K562 (cell line): ENCODE data around the gene MYO1D. TPM values are rescaled to one million over a fixed set of nuclear protein-coding genes. Genes with fewer than 3 reads are reported as not detected.

Source experiments
- ATAC-seq: fragments of 200-7000 bp; cut with Tn5 transposase; 3 replicates; pipeline ENCODE4 v1.9.1; 2020; ENCODE audit warnings: moderate library complexity
- BruUV-seq: library from RNA; stranded (reverse); fragments of 400-500 nt; replicated peaks from 2 replicates; lab custom pipeline; 2021; lab: Mats Ljungman, UMichigan
- CTCF ChIA-PET: fragments of 300-600 bp; formaldehyde crosslinking; extraction: SDS; loops from one replicate; lab custom pipeline; 2021; ENCODE audit warnings: low intra/inter-chr PET ratio; lab: Yijun Ruan, JAX
- POLR2A ChIA-PET: fragments of 300-600, 350-650 bp; sonication (Branson Sonifier 250); formaldehyde crosslinking; extraction: SDS; loops from one replicate; lab custom pipeline; 2021; ENCODE audit warnings: antibody characterized with exemption, inconsistent platforms; lab: Yijun Ruan, JAX
- DNase-seq, 4 experiments: peaks; one replicate each; pipeline versions ENCODE4 v3.0.0 to v3.0.0-alpha.2; 2011 to 2018; ENCODE audit warnings: low spot score in 3 of 4, mixed read lengths in 3 of 4; ENCODE audit errors: extremely low read depth in 1 of 4
- FAIRE-seq: peaks from 2 replicates; lab custom pipeline; 2011; peaks lifted over from hg19 to GRCh38; lab: Jason Lieb, UNC
- H2AFZ ChIP-seq: 2 replicates; pipeline ENCODE4 v1.6.0; 2011; ENCODE audit warnings: low read depth, low read length, control low read depth, inconsistent platforms
- H3K27ac ChIP-seq: fragments of 200-600 bp; 3 replicates; pipeline ENCODE4 v1.8.0; 2011; ENCODE audit warnings: low read depth, mild to moderate bottlenecking, control low read depth, inconsistent platforms, low read length, moderate library complexity, mixed read lengths; ENCODE audit errors: extremely low read depth
- H3K27me3 ChIP-seq, 2 experiments: fragments of 300-600 bp in 1 of 2; 2 replicates in 1 of 2; 3 replicates in 1 of 2; pipeline versions ENCODE4 v1.6.0 to v1.8.0; 2011; ENCODE audit warnings: inconsistent platforms in 2 of 2, low read length in 2 of 2, mild to moderate bottlenecking in 1 of 2, mixed read lengths in 1 of 2, moderate library complexity in 1 of 2; ENCODE audit not compliant: control insufficient read depth in 2 of 2, insufficient read depth in 2 of 2
- H3K36me3 ChIP-seq: fragments of 300-600 bp; 3 replicates; pipeline ENCODE4 v1.8.0; 2011; ENCODE audit warnings: mild to moderate bottlenecking, low read length, inconsistent platforms; ENCODE audit not compliant: control insufficient read depth, insufficient read depth
- H3K4me1 ChIP-seq, 2 experiments: fragments of 200-600 bp in 1 of 2; replicated peaks in 1 of 2; 2 replicates in 1 of 2; 3 replicates in 1 of 2; pipeline versions ENCODE4 v1.5.1 to v1.8.0; 2011; ENCODE audit warnings: inconsistent platforms in 2 of 2, low read length in 2 of 2, mild to moderate bottlenecking in 1 of 2, mixed read lengths in 1 of 2, moderate library complexity in 1 of 2; ENCODE audit not compliant: control insufficient read depth in 2 of 2, insufficient read depth in 2 of 2
- H3K4me2 ChIP-seq: 2 replicates; pipeline ENCODE4 v1.6.1; 2011; ENCODE audit warnings: low read length, control low read depth, inconsistent platforms, mixed read lengths; ENCODE audit not compliant: insufficient read depth
- H3K4me3 ChIP-seq: fragments of 200-600 bp; sonication (generic), shearing (Covaris generic); 2 replicates; pipeline ENCODE4 v1.5.1; 2016; ENCODE audit warnings: control low read depth, inconsistent platforms
- H3K79me2 ChIP-seq: fragments of 200-600 bp; 3 replicates; pipeline ENCODE4 v1.8.0; 2011; ENCODE audit warnings: low read length, inconsistent platforms; ENCODE audit not compliant: control insufficient read depth, insufficient read depth
- H3K9ac ChIP-seq, 2 experiments: 2 replicates each; pipeline versions ENCODE4 v1.6.0 to v1.6.1; 2011; ENCODE audit warnings: low read depth in 2 of 2, low read length in 2 of 2, control low read depth in 1 of 2, inconsistent platforms in 1 of 2, mild to moderate bottlenecking in 1 of 2, mixed read lengths in 1 of 2; ENCODE audit not compliant: insufficient read depth in 1 of 2
- H3K9me1 ChIP-seq: one replicate; pipeline ENCODE4 v1.6.0; 2011; ENCODE audit warnings: inconsistent platforms, mild to moderate bottlenecking, low read length, moderate library complexity; ENCODE audit not compliant: control insufficient read depth, insufficient read depth
- H3K9me3 ChIP-seq: replicated peaks from 2 replicates; pipeline ENCODE4 v1.5.1; 2011; ENCODE audit warnings: low read depth, low read length, inconsistent platforms; ENCODE audit not compliant: control insufficient read depth, insufficient read depth
- H4K20me1 ChIP-seq: replicated peaks from 2 replicates; pipeline ENCODE4 v1.6.1; 2011; ENCODE audit warnings: low read length, inconsistent platforms, mixed read lengths; ENCODE audit not compliant: control insufficient read depth, insufficient read depth
- JUND ChIP-seq, 2 experiments: IDR thresholded peaks; 2 replicates in 1 of 2; 3 replicates in 1 of 2; pipeline ENCODE4 v1.6.1; 2011; ENCODE audit warnings: borderline replicate concordance in 2 of 2, low read depth in 2 of 2, low read length in 2 of 2, improper control_type of control experiment in 1 of 2, missing biosample characterization in 1 of 2, missing genetic modification characterization in 1 of 2, missing genetic modification reagents in 1 of 2
- NKRF ChIP-seq: fragments of 450-650 bp; IDR thresholded peaks from 2 replicates; pipeline ENCODE4 v1.6.1; 2016; ENCODE audit warnings: borderline replicate concordance
- RBM25 ChIP-seq: fragments of 200-400 bp; formaldehyde crosslinking; IDR thresholded peaks from 2 replicates; pipeline ENCODE4 v1.6.1; 2018; ENCODE audit warnings: low read length, low read depth, moderate library complexity; ENCODE audit not compliant: severe bottlenecking
- SLC30A9 ChIP-seq: fragments of 250-450 bp; sonication (Bioruptor Pico); IDR thresholded peaks from 2 replicates; pipeline ENCODE4 v1.8.0; 2022; ENCODE audit warnings: mild to moderate bottlenecking, moderate library complexity
- TEAD2 ChIP-seq: fragments of 450-650 bp; IDR thresholded peaks from 2 replicates; pipeline ENCODE4 v1.6.1; 2016; ENCODE audit warnings: missing genetic modification characterization, control low read depth, missing compliant biosample characterization
- WGBS: fragments of 100-300 bp; shearing (Covaris generic); methylation state at CpG from one replicate; pipeline ENCODE4 v1.1.6; 2016; ENCODE audit warnings: low coverage, mixed read lengths; ENCODE audit not compliant: insufficient coverage; ENCODE audit errors: missing lambda C conversion rate; 5-methylcytosine and 5-hydroxymethylcytosine counted together
- in situ Hi-C: fragments of 300-500 bp; cut with MboI; formaldehyde crosslinking; loops from 4 replicates; pipeline ENCODE4 v1.15.0; 2018; ENCODE audit warnings: inconsistent platforms, mixed read lengths
- intact Hi-C: fragments of 100-400 bp; cut with micrococcal nuclease; formaldehyde crosslinking; loops from 2 replicates; pipeline ENCODE4 v1.14.2; 2022
- polyA plus RNA-seq, 8 experiments: library from polyadenylated mRNA; depleted of rRNA in 4 of 8; stranded (reverse) in 5 of 8; unstranded in 3 of 8; fragments of >200 nt; fragmentation: Nextera tagmentation in 2 of 8; fragmentation: Illumina TruSeq in 1 of 8; extraction: Ambion mirVana in 2 of 8; extraction: Trizol in 1 of 8; gene quantifications; 2 replicates each; pipeline versions ENCODE4 v1.2.1 to v1.2.3, GENCODE V29; 2011 to 2014; ENCODE audit warnings: inconsistent platforms in 1 of 8, missing spikeins in 1 of 8
- total RNA-seq, 7 experiments: library from RNA; depleted of rRNA in 6 of 7; stranded (reverse); fragments of >200 nt in 6 of 7; fragmentation: Illumina TruSeq in 2 of 7; extraction: Trizol in 2 of 7; gene quantifications; 2 replicates each; pipeline versions ENCODE4 v1.2.1 to v1.2.3, GENCODE V29; 2011 to 2021; ENCODE audit warnings: low replicate concordance in 1 of 7

Gene MYO1D
- total and polyA plus RNA-seq, 9 of the 15 experiments (the other 6 are each of a cell fraction or from before 2014, with no cell fraction given), result 2.1 to 71.2 (median 45.4) TPM

- intact Hi-C loops, result no loop called here
- H3K9ac ChIP-seq, result no peak overlapping the region; a peak in 1 of 4 replicates
- POLR2A ChIA-PET, result interaction anchor here (0.8 kb wide), 1 partner anchor 29 kb away, joined by 3 read pairs; no protein-coding TSS in a partner anchor
- H2AFZ ChIP-seq, result no peak overlapping the region
- peak; percentile 13 for TF ChIP-seq RBM25
- no peak for TF ChIP-seq JUND (IDR thresholded peaks at IDR 0.05; ENCODE audit: borderline replicate concordance, low read depth, low read length)
- no peak for TF ChIP-seq JUND (tag; IDR thresholded peaks at IDR 0.05; ENCODE audit: borderline replicate concordance, low read depth, low read length)
- TF ChIP-seq, all 486 proteins: peak for 1
- Histone ChIP-seq H3K27me3 (no peaks in the 10 kb centered on the region), H3K79me2 (no peaks in the 10 kb centered on the region), H3K4me2 (no peak overlapping the region), H3K36me3 (no peaks in the 10 kb centered on the region), H4K20me1 (no peaks in the 10 kb centered on the region), H3K9me1 (no peaks in the 10 kb centered on the region), H3K27ac (no peak overlapping the region), H3K4me3 (no peak overlapping the region), H3K9me3 (no peaks in the 10 kb centered on the region), H3K4me1 (no peaks in the 10 kb centered on the region; a peak in 2 of 5 replicates)
- in situ Hi-C loops, result no loop called here
- BruUV-seq, result no TSS peak
- DNase-seq (no peak), ATAC-seq (no peak), FAIRE-seq (no peak)
- CTCF ChIA-PET, result no interaction called here
- 74% methylated on average over 12 of the region's 12 CpGs for WGBS
Observed at GRCh38 chr17:32555611-32556310, 321.2 kb downstream of the MYO1D start.

DNA sequence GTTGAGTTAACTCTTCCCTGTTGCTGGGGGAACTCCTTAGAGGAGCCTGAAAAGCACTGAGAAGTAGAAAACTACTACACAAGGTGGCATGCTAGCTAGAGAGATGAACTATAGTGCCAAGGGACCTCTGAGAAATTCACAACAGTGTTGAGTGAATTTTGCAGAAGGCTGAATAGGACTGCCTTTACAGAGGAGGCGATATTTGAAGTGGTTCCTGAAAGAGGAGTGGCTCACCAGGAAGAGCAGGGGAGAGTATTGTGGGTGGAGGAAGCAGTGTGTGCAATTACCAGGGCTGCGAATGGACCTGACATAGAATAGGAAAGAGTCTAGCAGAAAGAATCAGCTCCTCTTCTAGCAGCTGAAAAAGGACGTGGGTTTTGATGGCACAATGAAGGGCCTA is 323.8 kb downstream of the MYO1D start:
- DNase-seq (no peak), FAIRE-seq (no peak), ATAC-seq (no peak)
- H3K9me1 ChIP-seq, result no peaks in the 10 kb centered on the region
- H3K4me1 ChIP-seq, result no peaks in the 10 kb centered on the region; a peak in 2 of 5 replicates
- in situ Hi-C loops (no loop called here), intact Hi-C loops (no loop called here)
- H3K27ac ChIP-seq, result no peak overlapping the region
- BruUV-seq, result no TSS peak
- ChIA-PET POLR2A (interaction anchor here (0.7 to 1.3 kb wide), 2 partner anchors 12 to 1303 kb away, joined by 3 to 4 read pairs; no protein-coding TSS in a partner anchor), CTCF (no interaction called here)
- no peak overlapping the region for H3K4me2 ChIP-seq
- no peaks in the 10 kb centered on the region for H3K9me3 ChIP-seq
- no peaks in the 10 kb centered on the region for H3K27me3 ChIP-seq
- H4K20me1 ChIP-seq, result no peaks in the 10 kb centered on the region
- no peak overlapping the region for H3K9ac ChIP-seq
- no peaks in the 10 kb centered on the region for H3K36me3 ChIP-seq
- H3K4me3 ChIP-seq, result no peak overlapping the region
- TF ChIP-seq SLC30A9 (CRISPR knock-in tag) (no peak), TEAD2 (tag) (no peak), NKRF (no peak)
- WGBS, result 45% methylated on average over 3 of the region's 3 CpGs
- no peak overlapping the region for H2AFZ ChIP-seq
- H3K79me2 ChIP-seq, result no peaks in the 10 kb centered on the region
